CD4-positive, alpha-beta T cell treated with Interleukin-1 beta for 1 hour (primary cell): ENCODE results near the gene FAM171A1.
"Not testable (repeated sequence)": the region's sequence is repeated elsewhere in the genome, so short reads cannot be mapped to it uniquely, and the experiment has no call there.

Source experiments
- DNase-seq, 2 donors: peaks; one replicate each; pipeline ENCODE4 v3.0.0-alpha.2; 2020 to 2022

Gene FAM171A1

GRCh38 chr10:15314482-15315045 lies 56.5 kb downstream of the FAM171A1 start:
- no peak for DNase-seq

GRCh38 chr10:15313843-15314242 lies 57.2 kb downstream of the FAM171A1 start:
- no peak for DNase-seq

- DNase-seq, result no peak
Measured at GRCh38 chr10:15313047-15313446, 58.0 kb downstream of the FAM171A1 start.

GRCh38 chr10:15311569-15312280 lies 59.4 kb downstream of the FAM171A1 start:
- no peak for DNase-seq

GRCh38 chr10:15310776-15311568 lies 60.1 kb downstream of the FAM171A1 start:
- DNase-seq, result no peak

GRCh38 chr10:15309221-15309620 lies 61.9 kb downstream of the FAM171A1 start:
- DNase-seq, result no peak

GRCh38 chr10:15306735-15307280 lies 64.3 kb downstream of the FAM171A1 start:
- no peak for DNase-seq

- no peak for DNase-seq
Measured at GRCh38 chr10:15305634-15306033, 65.5 kb downstream of the FAM171A1 start.

GRCh38 chr10:15305161-15305560 lies 65.9 kb downstream of the FAM171A1 start:
- no peak for DNase-seq

GRCh38 chr10:15302188-15302956 lies 68.7 kb downstream of the FAM171A1 start:
- not testable (repeated sequence) for DNase-seq

GRCh38 chr10:15300697-15301096 lies 70.4 kb downstream of the FAM171A1 start:
- DNase-seq, result no peak

- DNase-seq, result no peak
Measured at GRCh38 chr10:15300145-15300544, 70.9 kb downstream of the FAM171A1 start.

- DNase-seq, result no peak
Measured at GRCh38 chr10:15296701-15297100, 74.4 kb downstream of the FAM171A1 start.

- DNase-seq, result no peak
Measured at GRCh38 chr10:15295537-15296325, 75.4 kb downstream of the FAM171A1 start.

- DNase-seq, result no peak
Measured at GRCh38 chr10:15293862-15294842, 76.9 kb downstream of the FAM171A1 start.

- DNase-seq, result no peak
Measured at GRCh38 chr10:15290671-15291070, 80.4 kb downstream of the FAM171A1 start.

- DNase-seq, result no peak
Measured at GRCh38 chr10:15290150-15290549, 80.9 kb downstream of the FAM171A1 start.

- no peak for DNase-seq
Measured at GRCh38 chr10:15280974-15281373, 90.1 kb downstream of the FAM171A1 start.

- no peak for DNase-seq
Measured at GRCh38 chr10:15280462-15280861, 90.6 kb downstream of the FAM171A1 start.

- no peak for DNase-seq
Measured at GRCh38 chr10:15279236-15279635, 91.9 kb downstream of the FAM171A1 start.

GRCh38 chr10:15278786-15279185 lies 92.3 kb downstream of the FAM171A1 start:
- DNase-seq, result no peak
